Stimulated activated CD8-positive, alpha-beta memory T cell treated with anti-CD3 and anti-CD28 coated beads, Interleukin-4, amount 100 ng/mL, for 1 hour (primary cell): ENCODE results near the gene CPNE4.

Source experiments
- DNase-seq, 2 donors: peaks; one replicate each; pipeline ENCODE4 v3.0.0-alpha.2; 2020; ENCODE audit warnings: low read depth in 2 of 2, low spot score in 1 of 2

Gene CPNE4

DNA sequence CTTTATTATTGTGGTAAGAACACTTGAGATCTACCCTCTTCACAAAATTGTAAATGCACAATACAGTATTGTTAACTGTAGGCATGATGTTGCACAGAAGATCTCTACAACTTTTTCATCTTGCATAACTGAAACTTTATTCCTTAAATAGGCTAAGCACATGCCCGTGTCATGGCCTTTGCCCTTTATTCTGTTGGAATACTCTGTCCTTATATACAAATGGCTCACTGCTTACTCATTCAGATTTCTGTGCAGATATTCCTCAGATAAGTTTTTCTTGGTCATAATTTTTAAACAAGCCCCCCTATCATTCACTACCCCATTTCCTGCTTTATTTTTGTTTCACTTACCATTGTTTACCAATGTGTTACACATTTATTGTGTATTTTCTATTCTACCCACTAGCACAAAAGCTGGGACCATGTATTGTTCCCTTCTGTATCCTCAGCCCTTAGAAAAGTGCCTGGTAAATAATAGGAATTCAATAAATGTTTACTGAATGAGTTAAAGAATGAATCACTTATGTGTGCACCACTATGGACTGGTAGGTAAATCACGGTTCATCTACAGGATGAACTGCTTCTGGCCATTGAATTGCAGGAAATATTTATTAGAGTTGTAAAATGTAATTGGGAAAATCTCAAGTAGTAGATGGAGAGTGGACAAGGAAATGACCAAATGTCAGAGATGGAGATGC lies 151.0 kb downstream of the CPNE4 start:
- DNase-seq, result no peak

DNA sequence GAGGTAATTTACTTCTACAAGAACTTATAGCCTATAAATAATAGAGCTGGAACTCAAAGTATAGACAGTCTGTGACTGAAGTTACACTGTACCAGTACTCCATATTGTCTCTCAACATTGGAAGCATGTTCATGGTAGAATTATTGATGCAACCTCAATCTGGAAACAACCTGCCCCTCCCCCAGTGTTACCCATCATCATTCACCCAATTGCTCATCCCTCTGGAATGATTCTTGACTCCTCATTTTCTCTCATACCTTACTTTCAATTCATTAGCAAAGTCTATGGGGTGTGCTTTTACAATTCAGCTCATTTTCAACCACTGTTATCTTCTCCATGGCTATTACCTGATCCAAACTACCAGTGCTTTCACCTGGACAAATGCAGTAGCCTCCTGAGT lies 151.7 kb downstream of the CPNE4 start:
- DNase-seq, result no peak

DNA sequence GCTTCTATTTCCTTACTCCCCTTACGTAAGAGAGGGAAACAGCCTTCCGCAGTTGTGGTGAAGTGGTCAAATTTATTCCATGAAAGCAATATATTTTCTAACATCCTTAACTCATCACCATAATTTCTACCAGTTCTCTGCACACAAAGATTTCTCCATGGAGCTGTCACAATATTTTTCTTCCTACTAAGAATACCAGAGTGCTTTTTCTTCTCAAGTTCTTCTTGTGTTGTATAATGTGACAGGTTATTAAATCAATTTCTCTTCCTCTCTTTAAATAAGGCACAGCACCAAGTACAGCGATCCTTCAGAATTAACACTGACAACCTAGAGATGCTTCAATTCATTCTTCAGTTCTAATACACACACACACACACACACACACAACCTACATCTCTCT lies 153.0 kb downstream of the CPNE4 start:
- DNase-seq, result no peak

DNA sequence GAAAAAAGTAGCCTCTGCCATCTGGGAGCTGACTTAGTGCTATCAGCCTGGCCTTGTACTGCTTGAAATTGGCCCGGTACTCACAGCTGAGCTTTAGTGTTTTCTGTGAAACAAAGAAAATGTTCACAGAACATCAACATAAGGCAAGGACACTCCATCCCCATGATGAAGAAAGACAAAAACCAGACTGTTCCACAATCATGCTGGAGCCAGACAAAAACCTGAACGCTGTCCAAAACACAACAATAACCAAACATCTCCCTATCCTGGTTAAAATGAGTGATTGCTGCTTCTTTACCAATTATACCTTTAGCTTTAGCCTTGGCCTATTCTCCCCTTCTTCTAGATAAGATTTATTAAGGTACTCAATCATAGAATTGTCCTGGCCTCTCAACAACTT lies 153.9 kb downstream of the CPNE4 start:
- no peak for DNase-seq

DNA sequence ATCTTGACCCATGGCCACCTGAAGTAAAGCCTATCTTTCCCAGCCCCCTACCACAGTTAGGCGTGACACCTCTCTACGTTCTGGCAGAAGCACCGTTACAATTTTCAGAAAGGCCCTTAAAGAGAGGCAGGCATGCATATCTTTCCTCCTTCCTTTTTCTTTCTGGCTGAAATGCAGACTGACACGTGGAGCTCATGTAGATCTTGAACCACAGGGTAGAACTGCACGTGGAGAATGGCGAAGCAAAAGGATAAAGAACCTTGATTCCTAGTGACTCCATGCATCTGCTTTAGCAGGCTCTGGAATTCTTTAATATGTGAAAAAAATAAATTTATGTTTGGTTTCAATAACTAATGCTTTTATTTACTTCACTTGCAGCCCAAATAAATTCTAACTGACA lies 166.6 kb downstream of the CPNE4 start:
- DNase-seq, result no peak

DNA sequence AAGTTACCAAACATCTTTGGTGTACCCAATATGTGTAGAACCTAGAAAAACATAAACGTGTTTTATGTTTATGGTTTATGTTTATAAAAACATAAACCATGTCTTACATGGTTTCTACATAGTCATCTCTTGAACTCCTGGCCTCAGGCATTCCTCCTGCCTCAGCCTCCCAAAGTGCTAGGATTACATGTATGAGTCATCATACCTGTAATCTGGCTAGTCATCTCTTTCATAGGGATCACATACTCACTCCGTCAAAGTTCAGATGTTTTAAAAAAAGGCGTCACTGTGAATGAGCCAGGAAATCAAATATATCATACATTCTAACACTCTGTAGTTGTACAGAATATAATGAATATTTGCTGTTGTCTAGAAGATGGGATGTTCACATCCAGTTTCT lies 178.6 kb downstream of the CPNE4 start:
- DNase-seq, result no peak

DNA sequence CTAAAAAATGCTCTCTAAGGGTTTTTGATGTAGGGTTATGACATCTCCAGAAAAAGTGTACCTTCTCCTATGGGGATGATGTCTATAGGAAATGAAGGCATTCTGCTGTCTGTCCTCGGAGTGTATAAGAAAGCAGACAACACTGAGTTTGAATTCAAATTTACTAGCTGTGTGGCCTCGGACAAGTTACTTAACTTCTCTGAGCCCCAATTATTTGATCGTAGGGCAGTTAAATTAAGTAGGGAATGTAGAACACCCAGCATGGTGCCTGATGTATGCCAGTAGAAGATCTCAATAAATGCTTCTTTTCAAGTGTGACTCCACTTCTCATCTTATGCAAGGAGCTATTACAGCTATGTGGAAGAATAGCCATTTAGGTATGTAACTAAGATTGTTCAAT lies 184.6 kb downstream of the CPNE4 start:
- DNase-seq, result no peak

DNA sequence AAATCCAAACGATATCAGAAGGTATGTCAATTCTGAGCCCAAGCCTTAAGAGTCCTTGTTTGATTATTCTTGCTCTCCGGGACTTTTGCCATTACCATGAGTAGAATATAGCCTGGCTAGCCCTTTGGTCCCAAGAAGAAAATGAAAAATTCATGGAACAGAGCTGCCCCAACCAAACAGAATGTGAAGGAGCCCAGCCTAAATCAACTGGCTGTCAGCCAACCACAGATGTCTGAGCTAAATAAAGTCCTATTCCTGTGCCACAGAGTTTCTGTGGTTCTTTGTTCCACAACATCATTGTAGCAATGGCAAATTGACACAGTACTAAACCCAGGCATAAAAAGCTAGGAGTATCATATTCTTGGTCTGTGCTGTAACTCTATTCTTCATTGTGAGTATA lies 185.2 kb downstream of the CPNE4 start:
- no peak for DNase-seq

DNA sequence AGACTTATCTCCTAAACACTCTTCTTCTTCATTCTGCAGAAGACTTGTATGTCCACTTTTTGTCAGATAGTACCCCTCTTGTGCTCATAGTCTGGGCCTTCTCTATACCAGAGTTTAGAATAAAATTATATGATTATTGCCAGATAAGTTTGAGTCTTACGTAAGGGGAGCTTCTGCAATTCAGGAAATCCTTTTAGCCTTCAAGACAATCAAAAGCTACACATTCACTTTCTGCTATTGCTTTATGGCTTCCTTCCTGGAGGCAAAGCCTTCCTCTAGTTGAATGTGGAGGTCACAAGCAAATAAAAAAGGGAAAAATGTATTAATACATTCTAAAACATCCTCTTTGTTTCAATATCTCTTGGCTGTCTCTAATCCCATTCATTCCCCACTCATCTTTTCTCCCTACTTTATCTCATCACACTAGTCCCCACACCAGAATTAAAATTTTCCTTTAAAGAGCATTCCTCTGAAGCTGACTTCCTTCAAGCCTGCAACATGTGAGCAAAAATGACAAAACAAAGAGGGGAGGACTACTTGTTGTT lies 186.8 kb downstream of the CPNE4 start:
- no peak for DNase-seq

DNA sequence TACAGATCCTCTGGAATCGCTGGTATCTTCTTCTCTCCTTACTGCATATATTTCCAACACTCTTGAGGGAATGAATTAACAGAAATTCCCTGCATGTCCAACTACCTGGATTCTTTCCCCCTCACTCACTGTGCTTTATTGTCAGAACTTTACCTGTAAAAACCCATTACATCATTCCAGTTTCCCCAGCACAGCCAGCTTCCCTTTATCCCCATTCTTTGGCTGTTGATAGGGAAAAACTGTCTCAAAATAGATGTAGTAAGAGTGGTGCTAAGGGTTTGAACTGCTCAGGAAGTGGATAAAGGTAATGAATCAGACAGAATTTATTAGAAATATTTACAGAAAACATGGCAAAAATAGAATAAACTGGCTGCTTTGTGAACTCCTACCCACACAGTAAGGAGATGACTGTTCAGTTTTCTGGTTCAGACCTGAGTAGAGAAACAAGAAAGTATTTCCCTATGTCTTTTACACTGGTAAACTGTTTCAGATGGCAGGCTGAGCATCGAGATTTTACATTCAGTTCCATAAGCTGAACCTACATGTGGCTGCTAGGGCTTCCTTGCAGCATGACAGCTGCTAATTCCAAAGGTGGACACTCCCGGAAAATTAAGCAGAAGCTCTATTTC lies 188.4 kb downstream of the CPNE4 start:
- no peak for DNase-seq

DNA sequence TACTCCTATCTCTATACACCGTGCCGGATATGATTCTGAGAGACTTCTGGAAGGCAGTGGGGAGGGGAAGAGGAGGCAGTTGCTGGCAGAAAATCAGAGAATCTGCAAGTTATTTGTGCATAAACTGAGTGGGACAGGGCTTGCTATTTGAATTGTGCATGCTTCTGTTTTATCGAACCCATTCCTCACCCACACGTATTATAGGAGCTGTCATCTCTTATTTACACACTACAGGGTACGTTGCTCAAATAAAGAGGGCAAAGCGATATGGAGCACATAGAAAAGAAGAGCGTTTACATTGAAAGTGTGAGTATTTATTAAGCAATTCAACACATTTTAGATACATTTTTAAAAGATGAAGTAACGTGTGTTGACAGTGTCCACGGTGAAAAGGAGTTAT lies 191.6 kb downstream of the CPNE4 start:
- no peak for DNase-seq

DNA sequence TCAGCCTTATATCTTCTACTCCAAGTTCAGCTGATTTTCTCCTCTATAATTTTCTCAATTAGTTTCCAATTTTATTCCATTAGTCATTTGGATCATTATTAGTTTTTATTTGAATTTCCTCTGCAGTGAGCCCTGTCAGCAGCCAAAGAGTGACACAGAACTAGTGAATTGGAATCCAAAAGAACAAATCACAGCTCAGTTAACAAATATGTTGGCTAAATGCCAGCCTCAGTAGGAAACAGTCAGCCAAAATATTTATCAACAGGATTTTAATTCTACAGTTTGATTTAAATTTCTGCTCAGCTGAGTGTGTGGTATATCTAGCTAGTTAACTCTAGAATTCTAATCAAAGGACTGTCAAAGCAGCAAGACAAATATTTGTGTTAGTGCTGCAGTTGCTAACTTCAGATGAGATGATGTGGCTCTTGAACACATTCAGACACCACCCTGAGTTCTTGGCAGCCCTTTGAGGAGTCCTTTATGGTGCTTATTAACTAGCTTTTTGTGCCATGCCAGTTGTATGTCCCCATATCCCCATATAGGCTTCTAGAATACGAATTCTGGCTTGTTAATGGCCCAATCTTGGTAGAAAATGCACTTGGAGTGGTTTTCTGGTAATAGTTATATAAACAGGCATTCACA lies 194.5 kb downstream of the CPNE4 start:
- DNase-seq, result no peak

DNA sequence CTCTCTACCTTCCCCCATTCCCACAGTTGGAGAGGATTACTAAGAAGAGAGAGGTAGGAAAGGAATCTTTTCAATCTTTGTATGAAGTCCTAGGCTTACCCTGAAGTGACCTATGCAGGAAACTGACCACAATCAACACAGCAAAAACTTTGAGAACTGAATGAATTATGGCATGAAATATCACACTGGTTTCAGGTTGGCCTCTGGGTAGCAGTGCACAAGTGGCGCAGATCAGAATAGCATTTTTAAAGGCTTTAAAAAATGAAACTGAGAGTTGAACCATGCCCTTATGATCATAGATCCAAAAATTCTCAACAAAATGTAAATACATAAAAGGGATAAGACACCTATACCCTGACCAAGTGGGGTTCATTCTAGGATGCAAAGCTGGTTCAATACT lies 198.9 kb downstream of the CPNE4 start:
- no peak for DNase-seq

DNA sequence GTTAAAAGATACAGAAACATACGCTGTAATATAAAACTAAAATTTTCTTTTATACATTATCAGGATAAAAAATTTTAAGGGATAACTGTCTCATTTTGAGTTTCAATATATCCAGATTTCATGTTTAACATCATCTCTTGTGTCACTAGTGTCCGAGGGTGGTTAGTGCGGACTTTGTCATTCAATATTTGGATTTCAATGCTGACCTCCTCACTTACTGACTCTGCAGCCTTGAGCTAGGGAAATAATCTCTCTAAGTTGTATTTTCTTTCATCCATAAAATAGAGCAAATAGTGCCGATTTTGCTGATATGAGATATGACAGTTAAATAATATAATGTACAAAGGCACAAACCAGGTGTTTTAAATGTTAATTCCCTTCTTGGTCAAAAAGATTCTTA lies 203.2 kb downstream of the CPNE4 start:
- DNase-seq, result no peak

DNA sequence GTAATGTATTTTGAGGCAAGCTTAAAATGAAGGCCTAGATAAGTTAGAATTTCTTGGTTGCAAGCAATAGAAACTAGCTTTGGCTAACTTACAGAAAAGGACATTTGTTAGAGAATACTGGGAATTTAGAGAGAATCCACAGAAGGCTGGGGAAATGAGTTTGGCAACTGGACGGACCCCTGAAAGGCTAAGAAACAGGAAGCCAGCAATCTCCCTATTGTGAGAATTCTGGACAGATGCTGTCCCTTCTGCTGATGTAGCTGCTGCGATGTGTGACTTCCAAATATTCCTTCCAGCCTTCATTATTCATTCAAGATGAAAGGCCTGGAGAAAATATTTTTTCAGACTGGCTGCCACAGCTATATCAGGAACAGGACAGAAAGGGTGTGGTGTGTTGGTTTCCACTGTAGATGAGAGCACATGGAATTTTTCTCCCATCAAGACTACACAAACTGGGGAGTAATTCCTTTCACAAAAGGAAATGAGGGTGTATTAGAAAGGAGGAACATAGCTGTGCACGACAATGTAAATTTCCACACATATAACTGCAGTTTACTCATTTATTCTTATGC lies 213.5 kb downstream of the CPNE4 start:
- DNase-seq, result no peak

DNA sequence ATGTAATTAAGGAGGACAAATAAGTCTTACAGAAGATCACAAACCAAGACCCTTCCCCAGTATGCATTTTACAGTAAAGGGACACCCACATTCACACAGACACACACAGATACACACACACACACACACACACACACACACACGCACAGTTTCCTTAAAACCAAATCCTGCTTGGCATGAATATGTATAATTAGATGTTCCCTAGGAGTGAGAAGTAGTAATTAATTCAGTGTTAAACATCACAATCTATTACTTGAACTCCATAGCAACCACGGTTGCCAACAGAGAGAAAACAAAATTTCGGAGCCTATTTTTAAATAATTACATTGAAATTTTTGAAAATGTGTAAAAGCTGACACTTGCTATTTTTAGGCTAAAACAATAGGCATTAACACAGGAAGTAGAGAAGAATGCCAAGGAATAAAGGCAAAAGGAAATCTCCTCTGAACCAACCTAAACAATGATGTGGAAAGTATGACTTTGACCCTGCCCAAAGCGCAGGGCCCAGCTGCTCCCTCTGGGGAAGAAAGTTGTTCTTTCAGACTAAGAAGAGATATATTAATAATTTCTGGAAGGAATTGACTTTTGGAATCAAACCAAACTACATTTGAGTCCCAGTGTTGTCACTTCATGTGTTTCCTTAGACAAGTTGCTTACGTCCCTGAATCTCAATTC lies 215.3 kb downstream of the CPNE4 start:
- no peak for DNase-seq

DNA sequence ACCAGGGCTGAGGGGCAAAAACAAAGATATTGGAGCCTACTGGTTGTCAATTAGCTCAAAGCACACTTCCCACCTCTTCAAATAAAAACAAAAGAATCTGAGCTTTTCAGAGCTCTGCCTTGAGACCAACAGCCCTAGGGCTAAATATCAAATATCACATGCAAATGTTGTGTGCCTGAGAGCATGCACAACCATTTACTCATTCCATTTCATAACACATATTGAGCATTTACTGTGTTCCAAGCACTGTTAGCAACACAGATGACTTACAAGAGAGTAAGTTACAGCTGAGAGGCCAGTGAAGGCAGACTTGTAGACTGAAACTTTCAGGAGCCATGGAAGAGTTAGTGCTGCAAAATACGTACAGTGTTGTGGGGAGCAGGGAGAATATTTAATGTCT lies 222.4 kb downstream of the CPNE4 start:
- no peak for DNase-seq

DNA sequence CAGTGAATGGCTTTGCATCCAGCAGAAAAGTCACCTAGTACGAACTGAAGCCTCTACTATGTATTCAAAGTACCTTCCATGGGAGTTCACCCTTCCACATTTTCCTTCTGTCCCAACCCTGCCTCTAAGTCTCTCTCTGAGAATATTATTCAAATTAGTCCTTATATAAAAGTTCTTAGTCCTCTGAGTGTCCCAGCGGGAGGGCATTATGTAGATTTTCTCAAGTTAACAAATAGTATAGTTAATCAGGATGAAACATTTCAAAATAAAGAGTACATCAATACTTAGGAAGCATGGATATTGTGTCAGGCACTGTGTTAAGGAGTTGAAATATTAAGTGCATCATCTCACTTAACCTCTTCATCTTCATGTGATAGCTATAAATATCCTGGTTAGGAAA lies 223.3 kb downstream of the CPNE4 start:
- no peak for DNase-seq

DNA sequence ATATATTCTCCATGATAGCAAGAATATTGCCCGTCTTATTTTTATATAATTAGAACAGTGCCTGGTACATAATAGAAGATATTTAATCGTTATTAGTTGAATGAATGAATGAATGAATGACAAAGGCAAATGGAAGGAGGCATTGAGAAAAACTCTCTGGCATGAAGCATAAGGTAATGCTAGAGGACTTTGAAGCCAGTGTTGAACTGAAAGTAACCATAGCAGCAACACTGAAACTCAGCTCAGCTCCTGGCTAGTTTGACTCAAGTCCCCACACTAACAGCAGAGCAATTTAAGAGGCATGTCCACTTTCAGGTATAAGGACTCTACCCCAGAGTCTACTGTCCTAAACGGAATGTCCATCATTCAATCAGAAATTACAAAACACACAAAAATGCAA lies 227.0 kb downstream of the CPNE4 start:
- DNase-seq, result no peak

DNA sequence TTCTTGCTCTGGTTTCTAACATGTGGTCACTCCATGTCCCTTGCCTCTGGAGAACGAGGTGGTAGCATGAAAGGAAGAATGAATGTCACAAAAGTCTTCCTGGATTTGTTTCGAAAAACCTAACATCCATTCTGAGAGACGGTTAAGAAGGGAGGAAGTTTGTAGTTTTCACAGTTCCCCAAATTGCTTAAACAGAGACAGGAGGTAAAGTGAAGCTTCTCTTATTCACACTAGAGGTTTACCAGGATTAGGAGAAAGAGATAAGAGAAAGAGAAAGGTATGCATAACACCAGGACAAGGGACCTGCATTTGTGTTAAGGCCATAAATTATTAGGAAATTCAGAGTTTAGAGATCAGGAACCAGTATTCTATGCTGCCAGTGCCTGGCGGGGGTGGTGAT lies 228.1 kb downstream of the CPNE4 start:
- no peak for DNase-seq

DNA sequence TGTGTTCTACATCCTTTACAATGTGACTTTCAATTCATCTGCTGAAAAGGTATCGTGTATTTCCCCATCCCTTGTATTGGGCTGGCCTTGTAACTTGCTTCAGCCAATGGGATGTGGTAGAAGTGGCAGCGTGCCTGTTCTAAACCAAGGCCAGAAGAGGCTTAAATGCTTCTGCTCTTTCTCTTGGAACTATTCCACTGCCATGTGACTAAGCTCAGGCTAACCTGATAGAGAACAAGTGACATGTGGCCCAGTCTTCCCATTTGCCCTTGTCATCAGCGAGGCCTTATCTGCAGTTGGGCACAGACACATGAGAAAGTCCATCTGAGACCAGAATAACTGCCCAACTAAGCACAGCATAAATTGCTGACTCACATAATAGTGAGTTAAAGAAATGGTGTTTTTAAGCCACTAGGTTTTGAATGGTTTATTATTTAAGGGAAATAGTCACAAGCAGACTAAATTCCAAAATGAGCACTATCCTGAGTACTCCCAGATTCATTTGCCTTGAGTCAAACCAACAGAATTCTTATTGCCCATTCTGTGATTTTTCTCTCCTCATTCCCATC lies 230.2 kb downstream of the CPNE4 start:
- no peak for DNase-seq
